NCI-H345 treated with DMSO at 0.1 percent for 48 hours (cell line): ENCODE measurements around the gene RETREG2.

ENCODE experiments used
- DNase-seq: peaks from one replicate; lab custom pipeline; 2025; ENCODE audit not compliant: unreplicated experiment; lab: John Stamatoyannopoulos, UW

The RETREG2 gene

GRCh38 chr2:219169930-219170654 is 8.0 kb upstream of the RETREG2 start, which contains the start of gene SLC23A3:
TSS of gene SLC23A3 (minus strand) at chr2:219170029. CDS start at chr2:219169984, 45 bp downstream.
- no peak for DNase-seq

DNA sequence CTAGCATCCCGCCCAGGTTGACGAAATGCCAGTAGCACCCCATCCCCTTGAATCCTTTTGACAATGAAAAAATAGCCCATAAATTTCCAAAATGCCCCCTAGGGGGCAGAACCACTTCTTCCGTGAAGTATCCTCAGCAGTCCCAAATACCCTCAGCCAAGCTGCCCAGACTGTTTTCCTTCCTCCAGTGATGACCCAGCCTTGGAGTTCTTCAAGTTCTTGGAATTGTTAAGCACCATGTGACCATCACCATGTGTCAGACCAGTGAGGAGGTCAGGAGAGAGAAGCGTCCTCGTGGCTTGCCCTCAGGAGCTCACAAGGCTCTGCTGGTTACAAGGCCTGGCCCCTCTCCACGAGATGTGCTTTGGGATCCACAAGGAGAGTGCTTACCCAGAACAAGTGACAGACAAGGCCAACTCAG is 6.8 kb upstream of the RETREG2 start:
- DNase-seq = no peak

DNA sequence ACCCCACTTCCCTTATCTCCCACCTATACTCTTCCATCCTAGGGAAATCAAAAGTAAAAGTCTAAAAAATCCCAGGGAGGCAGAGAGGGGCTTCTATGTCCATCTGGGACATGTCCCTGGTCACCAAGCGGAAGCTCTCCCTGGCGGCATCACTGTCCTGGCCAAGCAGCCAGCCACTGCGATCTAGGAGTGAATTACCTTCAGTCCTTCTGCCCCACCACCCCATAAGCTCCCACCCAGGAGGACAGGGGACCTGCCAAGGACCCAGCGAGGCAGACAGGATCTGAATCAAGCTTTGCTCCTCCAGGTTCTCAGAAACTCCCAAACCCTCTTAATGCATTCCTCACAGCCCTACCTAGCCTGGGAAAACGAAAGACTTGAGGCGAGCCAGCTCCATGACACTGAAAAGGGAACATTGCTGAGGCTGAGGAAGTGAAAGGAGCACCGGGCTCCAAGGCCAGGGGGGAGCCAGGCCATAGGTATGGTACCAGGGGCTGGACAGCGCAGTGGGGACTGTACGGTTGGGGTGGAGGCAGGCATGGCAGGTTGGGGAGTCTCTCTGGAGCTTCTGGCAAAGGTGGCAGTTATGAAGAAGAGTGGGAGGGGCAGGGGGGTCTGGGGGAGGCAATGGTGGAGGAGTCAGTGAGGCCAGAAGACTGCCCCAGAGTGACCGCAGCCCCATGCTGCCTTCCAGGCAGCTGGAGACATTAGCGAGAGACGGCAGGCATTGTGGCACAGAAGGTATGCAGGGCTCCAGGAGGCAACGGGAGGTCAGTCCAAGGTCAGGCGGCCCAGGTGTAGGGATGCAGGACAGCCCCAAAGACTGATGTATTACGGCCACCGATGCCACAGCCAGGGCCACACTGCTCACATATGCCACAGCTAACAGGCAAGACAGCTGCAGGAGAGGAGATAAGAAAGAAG is 5.6 kb upstream of the RETREG2 start:
- DNase-seq = no peak

DNA sequence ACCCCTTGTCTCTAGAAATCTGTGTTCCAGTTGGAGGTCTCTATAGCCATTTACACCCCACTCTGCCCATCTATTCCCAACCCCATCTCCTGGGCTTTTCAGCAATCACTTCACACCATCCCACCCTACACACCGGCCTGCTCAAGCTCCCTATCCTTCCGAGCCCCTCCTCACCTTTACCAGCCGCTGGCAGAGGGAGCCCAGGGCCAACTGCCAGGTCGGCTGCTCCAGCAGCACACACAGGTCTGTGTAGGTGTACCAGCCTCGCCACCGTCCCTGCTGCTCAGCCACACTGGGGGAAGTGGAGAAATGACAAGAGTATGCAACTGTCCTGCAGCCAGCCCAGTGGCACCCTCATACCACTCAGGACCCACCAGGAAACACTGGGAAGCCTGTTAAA is 4.9 kb upstream of the RETREG2 start:
- no peak for DNase-seq

- no peak for DNase-seq
These were observed 3.9 kb upstream of the RETREG2 start for GRCh38 chr2:219174146-219174545.

DNA sequence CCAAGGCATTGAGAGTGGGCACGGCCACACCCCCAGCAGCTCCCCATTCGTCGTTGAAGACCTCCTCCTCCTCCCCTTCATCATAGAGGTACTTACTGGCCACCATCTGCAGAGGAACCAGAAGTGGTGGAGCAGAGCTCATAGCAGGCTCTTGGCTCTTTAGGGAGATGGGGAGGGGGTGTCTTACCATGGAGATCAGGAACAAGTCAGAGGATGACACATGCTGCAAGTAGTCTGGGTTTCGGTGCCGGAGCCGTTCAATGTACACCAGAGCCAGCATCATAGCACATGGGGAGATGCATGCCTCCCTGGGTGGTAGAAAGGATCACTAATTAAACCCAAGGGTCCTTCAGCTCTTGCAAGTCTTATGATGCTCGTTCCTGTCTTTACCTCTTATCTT is 3.3 kb upstream of the RETREG2 start:
- DNase-seq = no peak

- no peak for DNase-seq
These were observed 2.6 kb upstream of the RETREG2 start for GRCh38 chr2:219175486-219175885.

GRCh38 chr2:219175928-219176817 is 1.9 kb upstream of the RETREG2 start:
- no peak for DNase-seq

DNA sequence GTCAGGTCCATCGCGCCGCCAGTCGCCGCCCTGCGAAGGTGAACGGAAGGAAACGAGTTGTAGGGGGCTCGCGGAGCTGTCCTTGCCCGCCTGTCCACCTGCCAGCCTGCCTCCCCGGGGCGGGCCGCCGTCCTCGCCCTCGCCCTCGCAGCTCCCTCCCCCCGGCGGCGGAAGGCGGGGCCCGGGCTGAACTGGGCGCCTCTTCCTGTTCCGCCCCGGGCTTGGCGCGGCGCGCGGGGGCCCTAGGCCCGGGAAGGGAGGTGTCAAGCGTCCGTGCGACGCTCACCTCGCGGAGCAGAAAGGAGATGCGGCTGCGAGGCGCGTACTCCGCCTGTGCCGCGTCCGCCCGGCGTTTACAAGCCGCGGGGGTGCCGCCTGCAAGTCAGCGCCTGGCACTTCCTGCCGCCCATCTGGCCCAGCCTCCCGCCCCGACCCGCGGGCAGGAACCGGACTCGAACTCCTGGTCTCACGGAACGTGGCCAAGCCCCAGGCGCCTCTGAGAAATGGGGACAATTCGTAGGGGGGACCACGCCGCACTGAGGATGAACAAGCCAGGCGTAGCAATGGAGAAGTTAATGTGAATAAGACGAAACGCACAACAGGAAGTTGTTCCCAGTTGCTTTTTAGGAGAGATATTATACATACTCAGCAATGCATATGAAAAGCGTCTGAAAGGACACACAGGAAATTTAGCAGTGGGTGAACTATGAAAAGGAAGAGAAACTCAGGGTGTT is 1.1 kb upstream of the RETREG2 start, which contains the start of gene CNPPD1:
Gene CNPPD1 (minus strand): TSS at position 108 of the 734 bp plus-strand sequence. CDS start 97 bp downstream, at position 11.
- peak; percentile 63 for DNase-seq

DNA sequence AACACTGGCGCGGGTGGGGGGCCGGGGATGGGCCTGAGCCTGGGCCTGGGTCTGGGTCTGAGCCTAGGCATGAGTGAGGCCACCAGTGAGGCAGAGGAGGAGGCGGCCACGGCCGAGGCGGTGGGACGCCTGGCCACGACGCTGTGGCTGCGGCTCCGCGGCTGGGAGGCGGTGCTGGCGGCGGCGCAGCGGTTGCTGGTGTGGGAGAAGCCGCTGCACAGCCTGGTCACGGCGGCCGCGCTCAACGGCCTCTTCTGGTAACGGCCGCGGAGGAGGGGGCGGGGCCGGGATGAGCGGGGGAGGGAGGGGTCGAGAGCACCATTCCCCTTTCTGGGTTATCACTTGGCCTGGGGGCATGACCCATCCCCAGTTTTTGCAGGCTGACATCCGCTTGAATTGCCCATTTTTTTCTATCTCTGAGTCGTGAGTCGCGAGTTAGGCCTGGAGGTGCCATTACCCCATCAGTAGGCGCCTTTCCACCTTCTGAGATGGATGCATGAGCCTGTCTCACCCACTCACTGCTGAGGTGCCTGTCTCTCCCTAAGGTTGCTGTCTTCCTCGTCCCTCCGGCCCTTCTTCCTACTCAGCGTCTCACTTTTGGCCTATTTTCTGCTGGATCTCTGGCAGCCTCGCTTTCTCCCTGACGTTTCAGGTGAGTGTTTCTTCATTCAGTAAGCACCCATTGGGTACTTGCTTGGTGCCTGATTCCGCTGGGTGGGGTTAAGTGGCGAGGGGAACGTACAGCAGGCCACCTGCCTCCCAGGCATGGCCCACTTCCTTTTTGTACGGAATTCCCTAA is 501 bp downstream of the RETREG2 start:
- DNase-seq = no peak

GRCh38 chr2:219179601-219180465 is 1.8 kb downstream of the RETREG2 start:
- DNase-seq = no peak

DNA sequence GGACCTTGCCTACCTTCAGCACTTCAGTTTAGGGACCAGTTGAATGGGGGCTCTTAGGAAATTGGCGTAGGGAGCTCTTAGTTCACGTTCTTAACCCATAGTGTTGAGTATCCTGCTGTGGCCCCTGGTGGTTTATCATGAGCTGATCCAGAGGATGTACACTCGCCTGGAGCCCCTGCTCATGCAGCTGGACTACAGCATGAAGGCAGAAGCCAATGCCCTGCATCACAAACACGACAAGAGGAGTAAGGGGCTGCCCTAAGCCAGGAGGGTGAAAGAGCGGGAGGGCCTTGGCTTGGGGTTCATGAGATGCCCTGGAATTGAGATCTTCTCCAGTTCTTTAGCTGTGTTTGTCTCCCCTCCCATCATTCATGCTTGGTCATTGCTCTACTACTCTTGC is 2.9 kb downstream of the RETREG2 start:
- DNase-seq = no peak

GRCh38 chr2:219181531-219181930 is 3.5 kb downstream of the RETREG2 start:
- DNase-seq = no peak

- DNase-seq = no peak
These were observed 4.5 kb downstream of the RETREG2 start for GRCh38 chr2:219182331-219183150.

GRCh38 chr2:219183151-219183772 is 5.2 kb downstream of the RETREG2 start:
- DNase-seq = no peak

GRCh38 chr2:219184121-219184520 is 6.0 kb downstream of the RETREG2 start:
- DNase-seq = no peak

DNA sequence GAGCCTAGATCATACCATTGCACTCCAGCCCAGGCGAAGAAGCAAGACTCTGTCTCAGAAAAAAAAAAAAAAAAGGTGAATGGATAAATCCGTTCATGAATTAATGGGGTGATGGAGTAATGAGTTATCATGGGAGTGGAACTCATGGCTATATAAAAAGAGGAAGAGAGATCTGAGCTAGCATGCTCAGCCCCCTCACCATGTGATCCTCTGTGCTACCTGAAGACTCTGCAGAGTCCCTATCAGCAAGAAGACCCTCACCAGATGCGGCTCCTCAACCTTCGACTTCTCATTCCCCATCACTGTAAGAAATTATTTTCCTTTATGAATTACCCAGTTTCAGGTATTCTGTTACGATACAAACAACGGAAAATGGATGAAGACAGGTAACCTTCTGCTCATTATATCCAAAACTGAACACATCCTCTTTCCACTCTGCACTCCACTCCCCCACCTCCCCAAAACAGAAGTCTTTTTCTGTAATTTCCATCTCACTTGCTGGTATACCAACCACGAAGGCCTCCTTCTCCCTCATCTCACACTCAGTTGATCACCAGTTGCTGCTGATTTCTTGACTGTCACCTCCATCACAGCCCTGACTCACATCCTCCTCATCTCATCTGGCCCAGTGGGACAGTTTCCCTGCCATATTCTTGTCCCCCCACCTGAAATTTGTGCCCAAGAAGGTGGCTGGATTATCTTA is 8.8 kb downstream of the RETREG2 start:
- DNase-seq = no peak
